Measurements from ENCODE around the gene PLEKHA7.

DNA sequence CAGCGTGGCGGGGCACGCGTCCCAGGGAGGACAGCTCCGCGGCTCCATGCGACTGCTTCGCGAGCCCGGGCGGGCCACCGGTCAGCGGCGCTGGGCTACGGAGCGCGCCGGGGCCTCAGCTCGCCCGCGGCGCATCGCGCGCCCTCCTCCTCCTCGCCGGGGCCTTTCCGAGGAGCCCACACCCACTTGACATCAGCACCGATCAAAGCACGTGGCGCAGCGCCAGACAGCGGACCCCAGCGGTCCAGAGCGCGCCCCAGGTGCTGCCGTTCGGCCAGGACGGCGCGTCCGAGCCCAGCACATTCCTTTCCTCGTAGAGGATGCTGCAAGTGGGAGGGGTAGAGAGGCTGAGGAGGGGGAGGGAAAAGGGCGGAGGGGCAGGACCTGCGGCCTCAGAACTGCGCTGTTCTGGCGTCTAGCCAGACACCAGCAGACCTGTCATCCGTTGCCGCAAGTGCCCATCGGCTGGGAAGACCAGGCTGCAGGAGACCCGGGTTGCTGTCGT is 88.6 kb downstream of the PLEKHA7 start:
- TF ChIP-seq, protein P1, sequence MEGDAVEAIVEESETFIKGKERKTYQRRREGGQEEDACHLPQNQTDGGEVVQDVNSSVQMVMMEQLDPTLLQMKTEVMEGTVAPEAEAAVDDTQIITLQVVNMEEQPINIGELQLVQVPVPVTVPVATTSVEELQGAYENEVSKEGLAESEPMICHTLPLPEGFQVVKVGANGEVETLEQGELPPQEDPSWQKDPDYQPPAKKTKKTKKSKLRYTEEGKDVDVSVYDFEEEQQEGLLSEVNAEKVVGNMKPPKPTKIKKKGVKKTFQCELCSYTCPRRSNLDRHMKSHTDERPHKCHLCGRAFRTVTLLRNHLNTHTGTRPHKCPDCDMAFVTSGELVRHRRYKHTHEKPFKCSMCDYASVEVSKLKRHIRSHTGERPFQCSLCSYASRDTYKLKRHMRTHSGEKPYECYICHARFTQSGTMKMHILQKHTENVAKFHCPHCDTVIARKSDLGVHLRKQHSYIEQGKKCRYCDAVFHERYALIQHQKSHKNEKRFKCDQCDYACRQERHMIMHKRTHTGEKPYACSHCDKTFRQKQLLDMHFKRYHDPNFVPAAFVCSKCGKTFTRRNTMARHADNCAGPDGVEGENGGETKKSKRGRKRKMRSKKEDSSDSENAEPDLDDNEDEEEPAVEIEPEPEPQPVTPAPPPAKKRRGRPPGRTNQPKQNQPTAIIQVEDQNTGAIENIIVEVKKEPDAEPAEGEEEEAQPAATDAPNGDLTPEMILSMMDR (conservative IDR thresholded peaks at IDR 0.05; ENCODE audit: low read length), result no peak
- TF ChIP-seq EZH2phosphoT487 (IDR thresholded peaks at IDR 0.05; ENCODE audit: borderline replicate concordance, low read depth, low read length), result no peak
